COLO668 (cell line): Measurements from ENCODE around the gene STAG2.
"Not testable (repeated sequence)": the region's sequence is repeated elsewhere in the genome, so short reads cannot be mapped to it uniquely, and the experiment has no call there.

Experiments
- DNase-seq: peaks from one replicate; lab custom pipeline; 2025; ENCODE audit not compliant: unreplicated experiment; lab: John Stamatoyannopoulos, UW

Gene STAG2

GRCh38 chrX:123961268-123962005 is at the start of gene STAG2:
TSS of gene STAG2 (plus strand) at chrX:123961706. CDS start at chrX:124022628, 60,922 bp downstream.
- peak; percentile 77 for DNase-seq

- no peak for DNase-seq
Observed at GRCh38 chrX:123917069-123917468, 44.4 kb upstream of the STAG2 start.

GRCh38 chrX:123918106-123918721 is 43.3 kb upstream of the STAG2 start:
- no peak for DNase-seq

- no peak for DNase-seq
Observed at GRCh38 chrX:123920105-123920785, 41.3 kb upstream of the STAG2 start.

- DNase-seq = no peak
Observed at GRCh38 chrX:123923211-123923610, 38.3 kb upstream of the STAG2 start.

GRCh38 chrX:123924186-123924585 is 37.3 kb upstream of the STAG2 start:
- no peak for DNase-seq

GRCh38 chrX:123927845-123928244 is 33.7 kb upstream of the STAG2 start:
- no peak for DNase-seq

- not testable (repeated sequence) for DNase-seq
Observed at GRCh38 chrX:123932055-123932454, 29.5 kb upstream of the STAG2 start.

GRCh38 chrX:123943074-123943473 is 18.4 kb upstream of the STAG2 start:
- DNase-seq = no peak

- DNase-seq = no peak
Observed at GRCh38 chrX:123943488-123943887, 18.0 kb upstream of the STAG2 start.

- DNase-seq = no peak
Observed at GRCh38 chrX:123949846-123950245, 11.7 kb upstream of the STAG2 start.

GRCh38 chrX:123959281-123960063 is 2.0 kb upstream of the STAG2 start:
- DNase-seq = peak; percentile 18

- no peak for DNase-seq
Observed at GRCh38 chrX:123960956-123961267, 594 bp upstream of the STAG2 start.

GRCh38 chrX:123962006-123962467 is 531 bp downstream of the STAG2 start:
- no peak for DNase-seq

GRCh38 chrX:123962794-123963373 is 1.4 kb downstream of the STAG2 start:
- DNase-seq = peak; percentile 87

GRCh38 chrX:123964156-123964834 is 2.8 kb downstream of the STAG2 start:
- DNase-seq = no peak

GRCh38 chrX:123965712-123966111 is 4.2 kb downstream of the STAG2 start:
- DNase-seq = no peak

- DNase-seq = no peak
Observed at GRCh38 chrX:123967497-123967896, 6.0 kb downstream of the STAG2 start.

- DNase-seq = no peak
Observed at GRCh38 chrX:123968383-123969050, 7.0 kb downstream of the STAG2 start.

GRCh38 chrX:123971982-123972381 is 10.5 kb downstream of the STAG2 start:
- no peak for DNase-seq
